ENCODE data around the gene DCDC2B. TPM values are rescaled to one million over a fixed set of nuclear protein-coding genes. Genes with fewer than 3 reads are reported as not detected.

The DCDC2B gene
- total and polyA plus RNA-seq, 10 of the 15 experiments (the other 5 are each of a cell fraction or from before 2014, with no cell fraction given): 0.12 to 0.21 (median 0.15) TPM; not detected in 7

GRCh38 chr1:32172621-32173245 lies 36.2 kb upstream of the DCDC2B start (continued):
- no peak for TF ChIP-seq WRNIP1 (IDR thresholded peaks at IDR 0.05; ENCODE audit: borderline replicate concordance, low read depth, low read length)

DNA sequence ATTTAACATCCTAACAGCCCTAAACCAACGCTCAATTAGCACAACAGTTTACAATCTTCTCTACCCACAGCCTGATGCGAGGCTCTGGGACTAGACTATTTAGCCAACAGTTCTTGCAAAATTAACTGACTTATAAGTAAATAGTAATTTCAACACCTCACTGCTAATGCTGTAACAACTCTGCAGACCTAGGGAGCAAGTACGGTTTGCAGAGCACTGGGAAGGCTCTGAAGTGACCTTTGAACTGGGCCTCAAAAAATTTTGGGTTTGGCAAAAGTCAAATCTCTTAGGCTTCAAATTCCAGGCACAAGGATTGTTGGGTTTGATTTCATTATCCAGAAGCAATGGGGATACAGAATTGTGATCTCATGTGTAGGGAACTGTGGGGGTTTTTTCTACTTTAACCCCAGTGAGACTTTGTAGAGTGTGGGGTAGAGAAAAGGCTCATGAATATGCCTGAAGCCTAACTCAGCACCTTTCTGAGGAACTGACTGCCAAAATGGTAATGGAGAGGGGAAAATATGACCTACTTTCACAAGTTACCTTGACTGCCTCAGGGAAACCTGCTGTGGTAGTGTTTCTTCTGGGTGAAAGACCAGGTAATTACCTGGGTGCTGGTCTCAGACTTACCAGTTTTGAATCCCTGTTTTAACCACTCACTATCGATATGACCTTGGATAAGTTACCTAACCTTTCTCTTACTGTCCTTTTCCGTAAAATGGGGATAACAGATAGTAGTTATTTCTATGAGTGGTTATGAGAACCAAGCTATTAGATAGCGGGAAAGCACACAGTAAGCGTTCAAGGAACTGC lies 30.3 kb upstream of the DCDC2B start:
- H3K27ac ChIP-seq (ENCODE audit: control insufficient read depth, insufficient read depth): peak overlapping the region; percentile 85
- peak overlapping the region; percentile 90 for H3K9ac ChIP-seq (ENCODE audit: control insufficient read depth, insufficient read depth, low read length)
- POLR2A ChIA-PET: interaction anchor here (0.7 to 3.5 kb wide), 6 partner anchors 10 to 105 kb away, joined by 3 to 25 read pairs (median 8); partner anchors contain the start of genes CCDC28B, KPNA6 and TMEM39B
- ATAC-seq: no peak
- peaks cover 17% of the 10 kb centered on the region for H3K4me1 ChIP-seq (ENCODE audit: control insufficient read depth, insufficient read depth, low read length)
- H4K20me1 ChIP-seq (ENCODE audit: control insufficient read depth, insufficient read depth): no peaks in the 10 kb centered on the region
- CTCF ChIA-PET: interaction anchor here (1.8 to 4.2 kb wide), 3 partner anchors 22 to 105 kb away, joined by 6 to 16 read pairs (median 7); partner anchors contain the start of gene CCDC28B
- RAD21 ChIA-PET (ENCODE audit: unreplicated experiment): interaction anchor here (1.2 to 3.9 kb wide), 8 partner anchors 19 to 216 kb away, joined by 3 to 22 read pairs (median 9); partner anchors contain the start of genes BSDC1, CCDC28B, KPNA6 and TMEM39B
- peaks cover 33% of the 10 kb centered on the region for H3K79me2 ChIP-seq (ENCODE audit: control insufficient read depth, insufficient read depth, low read length)
- in situ Hi-C loops (cut with MboI): no loop called here
- SMC1A ChIA-PET (ENCODE audit: uncharacterized antibody, unreplicated experiment): interaction anchor here (1.2 to 4.0 kb wide), 8 partner anchors 10 to 118 kb away, joined by 3 to 26 read pairs (median 5); partner anchors contain the start of genes CCDC28B and KPNA6
- intact Hi-C loops (cut with micrococcal nuclease; ENCODE audit: unreplicated experiment): no loop called here
- no peaks in the 10 kb centered on the region for H3K9me3 ChIP-seq (replicated peaks; ENCODE audit: control insufficient read depth, insufficient read depth, low read length)
- H3K4me3 ChIP-seq: peak overlapping the region; percentile 89; the same call in 1 of the 2 replicates
- H3K36me3 ChIP-seq (ENCODE audit: control insufficient read depth in 2 of 2, insufficient read depth in 2 of 2, low read length in 1 of 2): peaks cover 1 to 6% of the 10 kb centered on the region in 2 experiments; a peak in 3 of 4 replicates
- TF ChIP-seq EED (IDR thresholded peaks at IDR 0.05; ENCODE audit: low read depth) (no peak), CEBPB (IDR thresholded peaks at IDR 0.05; ENCODE audit: borderline replicate concordance in 1 of 2, low read depth in 2 of 2, low read length in 2 of 2) (no peak)
- TF ChIP-seq, protein P1, sequence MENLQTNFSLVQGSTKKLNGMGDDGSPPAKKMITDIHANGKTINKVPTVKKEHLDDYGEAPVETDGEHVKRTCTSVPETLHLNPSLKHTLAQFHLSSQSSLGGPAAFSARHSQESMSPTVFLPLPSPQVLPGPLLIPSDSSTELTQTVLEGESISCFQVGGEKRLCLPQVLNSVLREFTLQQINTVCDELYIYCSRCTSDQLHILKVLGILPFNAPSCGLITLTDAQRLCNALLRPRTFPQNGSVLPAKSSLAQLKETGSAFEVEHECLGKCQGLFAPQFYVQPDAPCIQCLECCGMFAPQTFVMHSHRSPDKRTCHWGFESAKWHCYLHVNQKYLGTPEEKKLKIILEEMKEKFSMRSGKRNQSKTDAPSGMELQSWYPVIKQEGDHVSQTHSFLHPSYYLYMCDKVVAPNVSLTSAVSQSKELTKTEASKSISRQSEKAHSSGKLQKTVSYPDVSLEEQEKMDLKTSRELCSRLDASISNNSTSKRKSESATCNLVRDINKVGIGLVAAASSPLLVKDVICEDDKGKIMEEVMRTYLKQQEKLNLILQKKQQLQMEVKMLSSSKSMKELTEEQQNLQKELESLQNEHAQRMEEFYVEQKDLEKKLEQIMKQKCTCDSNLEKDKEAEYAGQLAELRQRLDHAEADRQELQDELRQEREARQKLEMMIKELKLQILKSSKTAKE (IDR thresholded peaks at IDR 0.05; ENCODE audit: low read depth, poor library complexity, severe bottlenecking): no peak
- no peak for DNase-seq (ENCODE audit: low read depth, low spot score)
- peak; percentile 70 for FAIRE-seq
- WGBS (ENCODE audit: insufficient coverage, insufficient replicate concordance, low lambda C conversion rate, missing lambda C conversion rate): 91% methylated on average over 7 of the region's 7 CpGs
- peak overlapping the region; percentile 100 for H3K4me2 ChIP-seq (ENCODE audit: control insufficient read depth, insufficient read depth)
- H2AFZ ChIP-seq (ENCODE audit: control insufficient read depth, low read depth, low read length): peak overlapping the region; percentile 83
- H3K27me3 ChIP-seq (replicated peaks in 1 of 2; ENCODE audit: control insufficient read depth in 2 of 2, insufficient read depth in 2 of 2, low read length in 1 of 2): no peaks in the 10 kb centered on the region
- BruUV-seq (replicated peaks): no TSS peak

All from GM12878 (cell line).